Endodermal cell (in vitro differentiated cells): ENCODE data around the gene UBE2V1. TPM values are rescaled to one million over a fixed set of nuclear protein-coding genes. Genes with fewer than 3 reads are reported as not detected.

ENCODE experiments used
- DNase-seq: peaks from one replicate; pipeline ENCODE4 v3.0.0-alpha.2; 2017
- H3K27ac ChIP-seq: 2 replicates; pipeline ENCODE4 v1.5.1; 2013; ENCODE audit warnings: mild to moderate bottlenecking, low read depth, low read length, moderate library complexity
- H3K27me3 ChIP-seq: 2 replicates; pipeline ENCODE4 v1.6.1; 2013; ENCODE audit warnings: mild to moderate bottlenecking, low read length, moderate library complexity; ENCODE audit not compliant: insufficient read depth, control insufficient read depth, poor library complexity, severe bottlenecking
- H3K36me3 ChIP-seq: 2 replicates; pipeline ENCODE4 v1.7.0; 2013; ENCODE audit warnings: mild to moderate bottlenecking, low read length, moderate library complexity; ENCODE audit not compliant: control insufficient read depth, insufficient read depth
- H3K4me1 ChIP-seq: one replicate; pipeline ENCODE4 v1.7.0; 2013; ENCODE audit warnings: low read length; ENCODE audit not compliant: control insufficient read depth, insufficient read depth
- H3K4me3 ChIP-seq: 2 replicates; pipeline ENCODE4 v1.5.1; 2013; ENCODE audit warnings: mild to moderate bottlenecking, low read length, moderate library complexity
- H3K9ac ChIP-seq: 2 replicates; pipeline ENCODE4 v1.6.1; 2013; ENCODE audit warnings: mild to moderate bottlenecking, low read length, moderate library complexity; ENCODE audit not compliant: poor library complexity, severe bottlenecking; ENCODE audit errors: extremely low read depth
- H3K9me3 ChIP-seq: 2 replicates; pipeline ENCODE4 v1.6.1; 2013; ENCODE audit warnings: mild to moderate bottlenecking, low read length, moderate library complexity; ENCODE audit not compliant: control insufficient read depth
- H3K27ac Mint-ChIP-seq: 2 replicates; pipeline ENCODE4 v1.8.0; 2020; ENCODE audit warnings: mixed read lengths
- H3K27me3 Mint-ChIP-seq: 2 replicates; pipeline ENCODE4 v1.8.0; 2021; ENCODE audit warnings: mild to moderate bottlenecking, mixed read lengths; ENCODE audit not compliant: insufficient read depth
- H3K36me3 Mint-ChIP-seq: 2 replicates; pipeline ENCODE4 v1.8.0; 2020; ENCODE audit warnings: low read depth, mixed read lengths
- H3K4me1 Mint-ChIP-seq: 2 replicates; pipeline ENCODE4 v1.8.0; 2020; ENCODE audit warnings: mixed read lengths
- H3K4me3 Mint-ChIP-seq: 2 replicates; pipeline ENCODE4 v1.8.0; 2020; ENCODE audit warnings: mild to moderate bottlenecking, moderate library complexity, mixed read lengths
- H3K9me3 Mint-ChIP-seq: 2 replicates; pipeline ENCODE4 v1.8.0; 2020; ENCODE audit warnings: mild to moderate bottlenecking, mixed read lengths
- WGBS, 2 experiments: methylation state at CpG; one replicate each; pipeline versions ENCODE4 v1.1.5 to v1.1.7; 2013; ENCODE audit warnings: missing lambda C conversion rate in 2 of 2, mixed read lengths in 1 of 2; ENCODE audit not compliant: insufficient coverage in 1 of 2, insufficient read length in 1 of 2; 5-methylcytosine and 5-hydroxymethylcytosine counted together
- total RNA-seq, 2 donors: library from RNA; stranded (reverse); fragmentation: NEBNext Ultra II Directional in 1 of 2; extraction: Animal tissue kit (Norgen Biotek cat#: 25700) in 1 of 2; gene quantifications; 2 replicates in 1 of 2; 3 replicates in 1 of 2; pipeline ENCODE4 v1.2.1, GENCODE V29; 2021
- TF ChIP-seq, protein P1 (sequence below): fragments of 200-600 bp; sonication (generic); conservative IDR thresholded peaks from 2 replicates; pipeline ENCODE4 v1.5.0; 2021; ENCODE audit warnings: antibody characterized with exemption, mild to moderate bottlenecking

The UBE2V1 gene
- total RNA-seq, 2 donors from 2014 or later: 165 to 168 TPM

DNA sequence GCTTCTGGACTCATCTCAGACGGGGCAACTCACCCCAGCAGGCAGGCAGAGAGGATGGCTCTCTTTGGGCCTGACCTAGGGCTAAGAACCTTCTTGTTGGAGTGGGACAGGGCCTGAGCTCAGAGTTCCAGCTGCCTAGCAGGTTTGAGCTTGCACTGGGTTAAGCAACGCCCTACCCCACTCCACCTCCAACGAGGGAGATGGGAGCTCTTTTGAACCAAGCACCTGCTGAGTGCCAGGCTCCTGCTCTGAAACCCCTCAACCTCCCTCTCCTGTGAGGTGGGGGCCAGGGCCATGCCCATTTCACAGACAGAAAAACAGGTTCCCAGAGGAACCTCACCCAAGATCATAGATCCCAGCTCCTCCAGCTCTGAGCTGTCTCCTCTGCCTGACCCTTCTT is 75.8 kb downstream of the UBE2V1 start:
- peaks cover 11% of the 10 kb centered on the region for H3K4me1 ChIP-seq
- no peak overlapping the region for H3K9ac ChIP-seq
- 84% methylated on average over 3 of the region's 3 CpGs; no CpG with 5 or more reads in 1 of the 2 experiments for WGBS, 2 experiments
- Mint-ChIP-seq H3K4me3 (no peak overlapping the region), H3K27me3 (no peaks in the 10 kb centered on the region), H3K9me3 (no peaks in the 10 kb centered on the region), H3K36me3 (no peaks in the 10 kb centered on the region), H3K4me1 (peaks cover 11% of the 10 kb centered on the region), H3K27ac (no peak overlapping the region)
- no peak overlapping the region for H3K4me3 ChIP-seq
- H3K27me3 ChIP-seq: no peaks in the 10 kb centered on the region
- H3K27ac ChIP-seq: no peak overlapping the region
- DNase-seq: no peak
- no peaks in the 10 kb centered on the region for H3K36me3 ChIP-seq
- TF ChIP-seq, protein P1, sequence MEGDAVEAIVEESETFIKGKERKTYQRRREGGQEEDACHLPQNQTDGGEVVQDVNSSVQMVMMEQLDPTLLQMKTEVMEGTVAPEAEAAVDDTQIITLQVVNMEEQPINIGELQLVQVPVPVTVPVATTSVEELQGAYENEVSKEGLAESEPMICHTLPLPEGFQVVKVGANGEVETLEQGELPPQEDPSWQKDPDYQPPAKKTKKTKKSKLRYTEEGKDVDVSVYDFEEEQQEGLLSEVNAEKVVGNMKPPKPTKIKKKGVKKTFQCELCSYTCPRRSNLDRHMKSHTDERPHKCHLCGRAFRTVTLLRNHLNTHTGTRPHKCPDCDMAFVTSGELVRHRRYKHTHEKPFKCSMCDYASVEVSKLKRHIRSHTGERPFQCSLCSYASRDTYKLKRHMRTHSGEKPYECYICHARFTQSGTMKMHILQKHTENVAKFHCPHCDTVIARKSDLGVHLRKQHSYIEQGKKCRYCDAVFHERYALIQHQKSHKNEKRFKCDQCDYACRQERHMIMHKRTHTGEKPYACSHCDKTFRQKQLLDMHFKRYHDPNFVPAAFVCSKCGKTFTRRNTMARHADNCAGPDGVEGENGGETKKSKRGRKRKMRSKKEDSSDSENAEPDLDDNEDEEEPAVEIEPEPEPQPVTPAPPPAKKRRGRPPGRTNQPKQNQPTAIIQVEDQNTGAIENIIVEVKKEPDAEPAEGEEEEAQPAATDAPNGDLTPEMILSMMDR: no peak
- no peaks in the 10 kb centered on the region for H3K9me3 ChIP-seq

DNA sequence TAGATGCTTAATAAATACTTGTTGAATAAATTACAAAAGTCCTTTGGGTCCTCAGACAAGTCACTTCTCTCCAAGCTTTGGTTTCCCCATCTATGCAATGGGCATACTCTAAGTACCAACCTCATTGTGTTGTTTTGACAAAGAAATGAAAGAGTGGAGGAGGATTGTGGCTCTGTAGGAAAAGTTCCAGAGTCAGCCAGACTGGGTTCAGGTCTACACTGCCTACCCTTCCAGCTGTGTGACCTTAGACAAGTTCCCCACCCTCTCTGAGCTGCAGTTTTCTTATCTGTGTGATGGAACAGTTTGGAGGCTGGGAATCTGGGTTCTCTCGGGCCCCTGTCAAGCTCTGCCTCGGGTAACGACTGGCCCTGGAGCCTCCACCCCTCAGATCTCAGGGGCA is 76.2 kb downstream of the UBE2V1 start:
- no peaks in the 10 kb centered on the region for H3K36me3 ChIP-seq
- no peak overlapping the region for H3K4me3 ChIP-seq
- Mint-ChIP-seq H3K27ac (no peak overlapping the region), H3K4me1 (peaks cover 11% of the 10 kb centered on the region), H3K4me3 (no peak overlapping the region), H3K9me3 (no peaks in the 10 kb centered on the region), H3K27me3 (no peaks in the 10 kb centered on the region), H3K36me3 (no peaks in the 10 kb centered on the region)
- H3K27me3 ChIP-seq: no peaks in the 10 kb centered on the region
- H3K9me3 ChIP-seq: no peaks in the 10 kb centered on the region
- H3K27ac ChIP-seq: no peak overlapping the region
- 86% methylated on average over 3 of the region's 3 CpGs; no CpG with 5 or more reads in 1 of the 2 experiments for WGBS, 2 experiments
- no peak for DNase-seq
- TF ChIP-seq, protein P1: no peak
- no peak overlapping the region for H3K9ac ChIP-seq
- peaks cover 11% of the 10 kb centered on the region for H3K4me1 ChIP-seq

DNA sequence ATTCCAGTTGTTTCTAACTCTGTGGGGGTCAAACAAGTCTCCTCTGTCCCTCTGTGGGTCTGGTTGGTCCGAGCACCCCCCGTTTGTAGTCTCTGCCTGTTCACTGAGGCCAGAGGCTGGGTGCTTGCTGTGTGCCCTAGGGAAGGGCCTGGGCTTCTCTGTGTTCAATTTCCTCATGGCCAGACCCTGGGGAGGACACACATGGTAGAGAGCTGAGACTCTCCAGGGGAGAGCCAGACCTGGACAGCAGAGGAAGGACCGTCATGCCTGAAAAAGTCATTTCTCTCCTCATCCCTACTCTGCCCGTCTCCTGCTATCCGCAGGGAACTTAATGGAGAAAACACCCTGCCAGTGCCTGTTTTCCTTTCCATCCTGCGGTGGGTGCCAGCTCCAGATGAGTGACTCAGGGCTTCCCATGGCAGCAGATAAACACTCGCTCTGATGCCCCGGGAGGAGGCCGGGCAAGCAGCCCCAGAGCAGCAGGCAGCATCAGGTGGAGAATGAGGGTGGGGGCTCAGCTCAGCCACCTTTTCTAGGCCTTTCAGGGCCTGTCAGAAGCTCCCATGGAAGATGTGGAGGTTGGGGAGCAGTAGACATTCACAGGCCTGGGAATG is 78.3 kb downstream of the UBE2V1 start:
- peak overlapping the region; percentile 68 for H3K27ac Mint-ChIP-seq

More for the DNA sequence above, 78.3 kb downstream of the UBE2V1 start:
- Mint-ChIP-seq H3K9me3 (no peaks in the 10 kb centered on the region), H3K4me3 (no peak overlapping the region), H3K36me3 (no peaks in the 10 kb centered on the region), H3K4me1 (peaks cover 16% of the 10 kb centered on the region), H3K27me3 (no peaks in the 10 kb centered on the region)
- Histone ChIP-seq H3K27ac (no peak overlapping the region), H3K36me3 (no peaks in the 10 kb centered on the region), H3K27me3 (no peaks in the 10 kb centered on the region), H3K4me1 (peaks cover 3% of the 10 kb centered on the region), H3K4me3 (no peak overlapping the region), H3K9ac (no peak overlapping the region), H3K9me3 (no peaks in the 10 kb centered on the region)
- no peak for DNase-seq
- TF ChIP-seq, protein P1: no peak
- 90 to 93% methylated on average over 4 to 9 of the region's 9 CpGs for WGBS, 2 experiments
